HEK293 (cell line): ENCODE data around the gene KRTAP11-1.

Experiments
- ZBTB11 ChIP-seq: fragments of 450-650 bp; formaldehyde crosslinking; conservative IDR thresholded peaks from 2 replicates; pipeline ENCODE4 v1.5.1; 2016; ENCODE audit warnings: low read depth, missing biosample characterization, missing genetic modification characterization
- ZBTB7A ChIP-seq: fragments of 450-650 bp; formaldehyde crosslinking; IDR thresholded peaks from 2 replicates; pipeline ENCODE4 v1.5.1; 2016; ENCODE audit warnings: low read depth, missing biosample characterization, missing genetic modification characterization
- ZNF16 ChIP-seq: fragments of 450-650 bp; formaldehyde crosslinking; IDR thresholded peaks from 2 replicates; pipeline ENCODE4 v1.5.1; 2016; ENCODE audit warnings: low read depth, missing biosample characterization, missing genetic modification characterization
- ZNF610 ChIP-seq: fragments of 450-650 bp; formaldehyde crosslinking; IDR thresholded peaks from 2 replicates; pipeline ENCODE4 v1.5.1; 2016; ENCODE audit warnings: missing biosample characterization, missing genetic modification characterization, borderline replicate concordance
- TF ChIP-seq, protein P1 (sequence below): fragments of 450-650 bp; formaldehyde crosslinking; IDR thresholded peaks from 2 replicates; pipeline ENCODE4 v1.5.1; 2016; ENCODE audit warnings: missing biosample characterization, missing genetic modification characterization
- TF ChIP-seq, protein P2 (sequence below): fragments of 450-650 bp; formaldehyde crosslinking; IDR thresholded peaks from 2 replicates; pipeline ENCODE4 v1.5.1; 2016; ENCODE audit warnings: missing biosample characterization, missing genetic modification characterization

GRCh38 chr21:30921129-30921528, 39.7 kb upstream of the KRTAP11-1 start:
- TF ChIP-seq, protein P1, sequence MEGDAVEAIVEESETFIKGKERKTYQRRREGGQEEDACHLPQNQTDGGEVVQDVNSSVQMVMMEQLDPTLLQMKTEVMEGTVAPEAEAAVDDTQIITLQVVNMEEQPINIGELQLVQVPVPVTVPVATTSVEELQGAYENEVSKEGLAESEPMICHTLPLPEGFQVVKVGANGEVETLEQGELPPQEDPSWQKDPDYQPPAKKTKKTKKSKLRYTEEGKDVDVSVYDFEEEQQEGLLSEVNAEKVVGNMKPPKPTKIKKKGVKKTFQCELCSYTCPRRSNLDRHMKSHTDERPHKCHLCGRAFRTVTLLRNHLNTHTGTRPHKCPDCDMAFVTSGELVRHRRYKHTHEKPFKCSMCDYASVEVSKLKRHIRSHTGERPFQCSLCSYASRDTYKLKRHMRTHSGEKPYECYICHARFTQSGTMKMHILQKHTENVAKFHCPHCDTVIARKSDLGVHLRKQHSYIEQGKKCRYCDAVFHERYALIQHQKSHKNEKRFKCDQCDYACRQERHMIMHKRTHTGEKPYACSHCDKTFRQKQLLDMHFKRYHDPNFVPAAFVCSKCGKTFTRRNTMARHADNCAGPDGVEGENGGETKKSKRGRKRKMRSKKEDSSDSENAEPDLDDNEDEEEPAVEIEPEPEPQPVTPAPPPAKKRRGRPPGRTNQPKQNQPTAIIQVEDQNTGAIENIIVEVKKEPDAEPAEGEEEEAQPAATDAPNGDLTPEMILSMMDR (tag by site-specific recombination) = no peak
- TF ChIP-seq, protein P2, sequence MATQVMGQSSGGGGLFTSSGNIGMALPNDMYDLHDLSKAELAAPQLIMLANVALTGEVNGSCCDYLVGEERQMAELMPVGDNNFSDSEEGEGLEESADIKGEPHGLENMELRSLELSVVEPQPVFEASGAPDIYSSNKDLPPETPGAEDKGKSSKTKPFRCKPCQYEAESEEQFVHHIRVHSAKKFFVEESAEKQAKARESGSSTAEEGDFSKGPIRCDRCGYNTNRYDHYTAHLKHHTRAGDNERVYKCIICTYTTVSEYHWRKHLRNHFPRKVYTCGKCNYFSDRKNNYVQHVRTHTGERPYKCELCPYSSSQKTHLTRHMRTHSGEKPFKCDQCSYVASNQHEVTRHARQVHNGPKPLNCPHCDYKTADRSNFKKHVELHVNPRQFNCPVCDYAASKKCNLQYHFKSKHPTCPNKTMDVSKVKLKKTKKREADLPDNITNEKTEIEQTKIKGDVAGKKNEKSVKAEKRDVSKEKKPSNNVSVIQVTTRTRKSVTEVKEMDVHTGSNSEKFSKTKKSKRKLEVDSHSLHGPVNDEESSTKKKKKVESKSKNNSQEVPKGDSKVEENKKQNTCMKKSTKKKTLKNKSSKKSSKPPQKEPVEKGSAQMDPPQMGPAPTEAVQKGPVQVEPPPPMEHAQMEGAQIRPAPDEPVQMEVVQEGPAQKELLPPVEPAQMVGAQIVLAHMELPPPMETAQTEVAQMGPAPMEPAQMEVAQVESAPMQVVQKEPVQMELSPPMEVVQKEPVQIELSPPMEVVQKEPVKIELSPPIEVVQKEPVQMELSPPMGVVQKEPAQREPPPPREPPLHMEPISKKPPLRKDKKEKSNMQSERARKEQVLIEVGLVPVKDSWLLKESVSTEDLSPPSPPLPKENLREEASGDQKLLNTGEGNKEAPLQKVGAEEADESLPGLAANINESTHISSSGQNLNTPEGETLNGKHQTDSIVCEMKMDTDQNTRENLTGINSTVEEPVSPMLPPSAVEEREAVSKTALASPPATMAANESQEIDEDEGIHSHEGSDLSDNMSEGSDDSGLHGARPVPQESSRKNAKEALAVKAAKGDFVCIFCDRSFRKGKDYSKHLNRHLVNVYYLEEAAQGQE (tag by site-specific recombination) = no peak
- TF ChIP-seq ZBTB11 (tag by site-specific recombination) (no peak), ZBTB7A (tag by site-specific recombination) (no peak), ZNF16 (tag by site-specific recombination) (no peak), ZNF610 (tag by site-specific recombination) (no peak)
